Stimulated activated CD8-positive, alpha-beta memory T cell treated with anti-CD3 and anti-CD28 coated beads, Interleukin-15, amount 100 ng/mL, for 48 hours (primary cell): ENCODE results near the gene IGSF5.
"Not testable (repeated sequence)": the region's sequence is repeated elsewhere in the genome, so short reads cannot be mapped to it uniquely, and the experiment has no call there.

Source experiments
- DNase-seq, 2 donors: peaks; one replicate each; pipeline ENCODE4 v3.0.0-alpha.2; 2020; ENCODE audit warnings: low read depth in 2 of 2

The IGSF5 gene

GRCh38 chr21:39738566-39738965 lies 6.4 kb upstream of the IGSF5 start:
- no peak for DNase-seq

- DNase-seq: not testable (repeated sequence)
Observed at GRCh38 chr21:39739531-39739930, 5.5 kb upstream of the IGSF5 start.

- not testable (repeated sequence) for DNase-seq
Observed at GRCh38 chr21:39742561-39742960, 2.4 kb upstream of the IGSF5 start.

- not testable (repeated sequence) for DNase-seq
Observed at GRCh38 chr21:39745332-39745731, 349 bp downstream of the IGSF5 start.

- DNase-seq: no peak
Observed at GRCh38 chr21:39750670-39751069, 5.7 kb downstream of the IGSF5 start.

GRCh38 chr21:39754811-39755210 lies 9.8 kb downstream of the IGSF5 start:
- DNase-seq: no peak

- DNase-seq: no peak
Observed at GRCh38 chr21:39756285-39756684, 11.3 kb downstream of the IGSF5 start.

GRCh38 chr21:39763272-39763970 lies 18.4 kb downstream of the IGSF5 start:
- DNase-seq: no peak

GRCh38 chr21:39774227-39774626 lies 29.2 kb downstream of the IGSF5 start:
- DNase-seq: no peak

- DNase-seq: no peak
Observed at GRCh38 chr21:39775816-39776215, 30.8 kb downstream of the IGSF5 start.

GRCh38 chr21:39776589-39776988 lies 31.6 kb downstream of the IGSF5 start:
- no peak for DNase-seq

GRCh38 chr21:39781331-39781730 lies 36.3 kb downstream of the IGSF5 start:
- DNase-seq: no peak

- no peak for DNase-seq
Observed at GRCh38 chr21:39788383-39788782, 43.4 kb downstream of the IGSF5 start.

- DNase-seq: no peak
Observed at GRCh38 chr21:39796466-39796865, 51.5 kb downstream of the IGSF5 start.

GRCh38 chr21:39799178-39799577 lies 54.2 kb downstream of the IGSF5 start:
- DNase-seq: no peak

GRCh38 chr21:39800311-39800710 lies 55.3 kb downstream of the IGSF5 start:
- DNase-seq: no peak

GRCh38 chr21:39802217-39802616 lies 57.2 kb downstream of the IGSF5 start:
- no peak for DNase-seq

- no peak for DNase-seq
Observed at GRCh38 chr21:39803393-39803792, 58.4 kb downstream of the IGSF5 start.

GRCh38 chr21:39804240-39804639 lies 59.3 kb downstream of the IGSF5 start:
- DNase-seq: no peak

GRCh38 chr21:39805983-39806382 lies 61.0 kb downstream of the IGSF5 start:
- DNase-seq: no peak

- DNase-seq: no peak
Observed at GRCh38 chr21:39807738-39808137, 62.8 kb downstream of the IGSF5 start.

- no peak for DNase-seq
Observed at GRCh38 chr21:39809936-39810335, 65.0 kb downstream of the IGSF5 start.

GRCh38 chr21:39812983-39813382 lies 68.0 kb downstream of the IGSF5 start:
- no peak for DNase-seq

GRCh38 chr21:39818557-39818956 lies 73.6 kb downstream of the IGSF5 start:
- DNase-seq: no peak
